SK-N-SH treated with all-trans-retinoic acid at 6 μM for 48 hours (cell line): ENCODE measurements around the gene RGS19.

Source experiments
- ATAC-seq: fragments of 200-7000 bp; cut with Tn5 transposase; 3 replicates; pipeline ENCODE4 v1.9.1; 2020; ENCODE audit warnings: mild to moderate bottlenecking, moderate library complexity
- ARNTL ChIP-seq: fragments of 450-650 bp; formaldehyde crosslinking; IDR thresholded peaks from 2 replicates; pipeline ENCODE4 v1.5.0; 2020; ENCODE audit warnings: low read depth, mild to moderate bottlenecking, moderate library complexity, borderline replicate concordance
- BACH2 ChIP-seq: fragments of 250-450 bp; sonication (Bioruptor Pico); IDR thresholded peaks from 2 replicates; pipeline ENCODE4 v1.9.0; 2021; ENCODE audit warnings: mild to moderate bottlenecking, borderline replicate concordance
- CSDC2 ChIP-seq: fragments of 250-450 bp; sonication (Bioruptor Pico); IDR thresholded peaks from 2 replicates; pipeline ENCODE4 v1.5.0; 2020; ENCODE audit warnings: mild to moderate bottlenecking, moderate library complexity
- ESRRG ChIP-seq: fragments of 250-450 bp; sonication (Bioruptor Pico); IDR thresholded peaks from 2 replicates; pipeline ENCODE4 v1.6.1; 2021; ENCODE audit warnings: mild to moderate bottlenecking
- GLIS3 ChIP-seq: fragments of 250-450 bp; sonication (Bioruptor Pico); IDR thresholded peaks from 2 replicates; pipeline ENCODE4 v1.5.0; 2020; ENCODE audit warnings: mild to moderate bottlenecking, moderate library complexity
- PPARA ChIP-seq: fragments of 250-450 bp; sonication (Bioruptor Pico); IDR thresholded peaks from 2 replicates; pipeline ENCODE4 v1.5.0; 2020; ENCODE audit warnings: mild to moderate bottlenecking, borderline replicate concordance
- RARB ChIP-seq: fragments of 250-450 bp; sonication (Bioruptor Pico); IDR thresholded peaks from 2 replicates; pipeline ENCODE4 v1.8.0; 2021; ENCODE audit warnings: mild to moderate bottlenecking, moderate library complexity
- SNAI2 ChIP-seq: fragments of 250-450 bp; sonication (Bioruptor Pico); IDR thresholded peaks from 2 replicates; pipeline ENCODE4 v1.5.0; 2020; ENCODE audit warnings: mild to moderate bottlenecking, moderate library complexity
- TOX ChIP-seq: fragments of 250-450 bp; sonication (Bioruptor Pico); IDR thresholded peaks from 2 replicates; pipeline ENCODE4 v1.8.0; 2021; ENCODE audit warnings: mild to moderate bottlenecking, moderate library complexity, borderline replicate concordance
- ZC3H10 ChIP-seq: fragments of 250-450 bp; sonication (Bioruptor Pico); IDR thresholded peaks from 2 replicates; pipeline ENCODE4 v1.5.1; 2021; ENCODE audit warnings: mild to moderate bottlenecking, moderate library complexity
- ZFP3 ChIP-seq: fragments of 250-450 bp; sonication (Bioruptor Pico); IDR thresholded peaks from 2 replicates; pipeline ENCODE4 v1.5.0; 2020; ENCODE audit warnings: mild to moderate bottlenecking, moderate library complexity
- ZFP30 ChIP-seq: fragments of 450-650 bp; formaldehyde crosslinking; IDR thresholded peaks from 2 replicates; pipeline ENCODE4 v1.5.0; 2022; ENCODE audit warnings: mild to moderate bottlenecking, moderate library complexity
- ZNF565 ChIP-seq: fragments of 450-650 bp; formaldehyde crosslinking; conservative IDR thresholded peaks from 2 replicates; pipeline ENCODE4 v1.5.0; 2020; ENCODE audit warnings: low read depth, mild to moderate bottlenecking, moderate library complexity
- TF ChIP-seq, protein P1 (sequence below): fragments of 250-450 bp; sonication (Bioruptor Pico); IDR thresholded peaks from 2 replicates; pipeline ENCODE4 v1.8.0; 2020; ENCODE audit warnings: mild to moderate bottlenecking, moderate library complexity, borderline replicate concordance
- TF ChIP-seq, protein P2 (sequence below): fragments of 250-450 bp; sonication (Bioruptor Pico); IDR thresholded peaks from 2 replicates; pipeline ENCODE4 v1.5.1; 2021; ENCODE audit warnings: mild to moderate bottlenecking, moderate library complexity
- TF ChIP-seq, protein P3 (sequence below): fragments of 250-450 bp; sonication (Bioruptor Pico); IDR thresholded peaks from 2 replicates; pipeline ENCODE4 v1.8.0; 2021; ENCODE audit warnings: low read depth, mild to moderate bottlenecking, moderate library complexity, borderline replicate concordance
- TF ChIP-seq, protein P4 (sequence below): fragments of 250-450 bp; sonication (Bioruptor Pico); IDR thresholded peaks from 2 replicates; pipeline ENCODE4 v1.5.0; 2020; ENCODE audit warnings: mild to moderate bottlenecking, moderate library complexity
- TF ChIP-seq, protein P5 (sequence below): fragments of 250-450 bp; sonication (Bioruptor Pico); IDR thresholded peaks from 2 replicates; pipeline ENCODE4 v1.5.1; 2020; ENCODE audit warnings: low read depth, mild to moderate bottlenecking, moderate library complexity

The RGS19 gene

DNA sequence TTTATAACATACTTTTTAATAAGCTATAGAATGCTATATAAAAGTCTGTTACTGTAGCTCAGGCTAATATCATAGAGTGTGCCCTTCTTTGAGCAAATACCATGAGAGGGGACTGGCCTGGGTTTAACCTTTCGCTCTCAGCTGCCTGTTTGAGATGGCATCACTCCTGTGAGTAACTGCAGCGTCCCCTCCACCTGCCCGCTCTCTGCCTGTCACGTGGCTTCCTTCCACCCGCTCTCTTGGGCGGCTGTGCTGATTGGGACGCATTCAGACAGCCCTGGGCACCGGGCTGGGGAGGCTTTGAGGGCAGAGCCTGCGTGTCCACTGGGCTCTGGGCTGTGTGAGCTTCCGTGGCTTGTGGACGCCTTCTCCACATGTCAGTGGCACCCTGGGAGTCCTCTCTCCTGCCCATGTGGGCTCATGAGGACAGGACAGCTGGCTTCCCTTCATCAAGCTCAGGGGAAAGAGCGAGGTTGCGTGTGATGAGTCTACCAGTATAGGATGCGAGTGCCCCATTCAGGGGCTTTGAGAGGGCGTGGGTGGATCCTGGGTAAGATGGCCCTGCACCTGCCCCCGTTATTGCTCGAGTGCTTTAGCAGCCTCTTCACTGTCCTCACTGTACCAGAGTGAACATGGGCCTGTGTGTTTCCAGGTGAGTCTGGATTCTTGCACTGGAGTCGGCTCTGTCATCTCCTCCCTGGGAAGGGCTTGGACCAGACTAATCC is 54.1 kb downstream of the RGS19 start:
- TF ChIP-seq, protein P1, sequence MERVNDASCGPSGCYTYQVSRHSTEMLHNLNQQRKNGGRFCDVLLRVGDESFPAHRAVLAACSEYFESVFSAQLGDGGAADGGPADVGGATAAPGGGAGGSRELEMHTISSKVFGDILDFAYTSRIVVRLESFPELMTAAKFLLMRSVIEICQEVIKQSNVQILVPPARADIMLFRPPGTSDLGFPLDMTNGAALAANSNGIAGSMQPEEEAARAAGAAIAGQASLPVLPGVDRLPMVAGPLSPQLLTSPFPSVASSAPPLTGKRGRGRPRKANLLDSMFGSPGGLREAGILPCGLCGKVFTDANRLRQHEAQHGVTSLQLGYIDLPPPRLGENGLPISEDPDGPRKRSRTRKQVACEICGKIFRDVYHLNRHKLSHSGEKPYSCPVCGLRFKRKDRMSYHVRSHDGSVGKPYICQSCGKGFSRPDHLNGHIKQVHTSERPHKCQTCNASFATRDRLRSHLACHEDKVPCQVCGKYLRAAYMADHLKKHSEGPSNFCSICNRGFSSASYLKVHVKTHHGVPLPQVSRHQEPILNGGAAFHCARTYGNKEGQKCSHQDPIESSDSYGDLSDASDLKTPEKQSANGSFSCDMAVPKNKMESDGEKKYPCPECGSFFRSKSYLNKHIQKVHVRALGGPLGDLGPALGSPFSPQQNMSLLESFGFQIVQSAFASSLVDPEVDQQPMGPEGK (CRISPR knock-in tag) = no peak
- no peak for TF ChIP-seq RARB (CRISPR knock-in tag)
- no peak for ATAC-seq

DNA sequence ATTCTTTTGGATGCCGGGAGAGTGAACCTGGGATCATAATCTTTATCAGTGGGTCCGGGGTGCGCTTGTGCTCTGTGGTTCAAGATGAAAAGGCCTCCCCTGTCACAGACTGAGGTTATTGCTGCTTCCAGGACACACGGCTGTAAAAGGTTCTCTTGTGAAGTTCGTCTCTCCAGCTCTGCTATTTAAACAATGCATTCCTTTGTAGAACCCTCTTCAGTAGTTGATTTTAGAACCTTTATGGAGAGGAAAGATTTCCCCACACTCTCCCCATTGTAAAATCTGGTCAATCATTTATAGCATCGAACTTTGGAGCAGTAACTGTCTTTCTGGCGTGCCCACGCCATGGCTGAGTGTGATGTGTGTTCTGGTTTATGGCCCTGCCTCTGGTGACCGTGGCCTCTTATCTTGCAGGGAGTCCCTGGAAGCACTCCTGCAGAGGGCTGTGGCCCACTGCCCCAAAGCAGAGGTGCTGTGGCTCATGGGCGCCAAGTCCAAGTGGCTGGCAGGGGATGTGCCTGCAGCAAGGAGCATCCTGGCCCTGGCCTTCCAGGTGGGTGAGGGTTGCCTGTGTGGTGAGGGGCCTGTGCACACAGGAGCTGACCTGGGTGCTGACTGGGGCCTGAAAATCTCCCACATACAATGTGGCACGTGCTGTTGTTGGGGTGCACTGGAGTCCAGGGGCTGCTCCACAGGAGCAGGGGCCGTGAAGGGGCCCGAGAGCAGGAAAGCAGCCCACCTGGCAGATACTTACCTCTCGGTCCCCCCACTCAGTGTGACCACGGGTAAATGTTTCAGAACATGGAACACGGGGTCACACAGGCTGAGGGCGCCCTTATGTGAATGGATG is 55.0 kb downstream of the RGS19 start:
- TF ChIP-seq, protein P2, sequence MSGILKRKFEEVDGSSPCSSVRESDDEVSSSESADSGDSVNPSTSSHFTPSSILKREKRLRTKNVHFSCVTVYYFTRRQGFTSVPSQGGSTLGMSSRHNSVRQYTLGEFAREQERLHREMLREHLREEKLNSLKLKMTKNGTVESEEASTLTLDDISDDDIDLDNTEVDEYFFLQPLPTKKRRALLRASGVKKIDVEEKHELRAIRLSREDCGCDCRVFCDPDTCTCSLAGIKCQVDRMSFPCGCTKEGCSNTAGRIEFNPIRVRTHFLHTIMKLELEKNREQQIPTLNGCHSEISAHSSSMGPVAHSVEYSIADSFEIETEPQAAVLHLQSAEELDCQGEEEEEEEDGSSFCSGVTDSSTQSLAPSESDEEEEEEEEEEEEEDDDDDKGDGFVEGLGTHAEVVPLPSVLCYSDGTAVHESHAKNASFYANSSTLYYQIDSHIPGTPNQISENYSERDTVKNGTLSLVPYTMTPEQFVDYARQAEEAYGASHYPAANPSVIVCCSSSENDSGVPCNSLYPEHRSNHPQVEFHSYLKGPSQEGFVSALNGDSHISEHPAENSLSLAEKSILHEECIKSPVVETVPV (CRISPR knock-in tag) = no peak
- TF ChIP-seq TOX (no peak), CSDC2 (no peak), PPARA (CRISPR knock-in tag) (no peak), ZNF565 (CRISPR knock-in tag) (no peak), ZC3H10 (CRISPR knock-in tag) (no peak), ARNTL (CRISPR knock-in tag) (no peak), RARB (CRISPR knock-in tag) (no peak), ZFP3 (CRISPR knock-in tag) (no peak), ZFP30 (CRISPR knock-in tag) (no peak), BACH2 (CRISPR knock-in tag) (no peak), GLIS3 (no peak), ESRRG (no peak)
- TF ChIP-seq, protein P3, sequence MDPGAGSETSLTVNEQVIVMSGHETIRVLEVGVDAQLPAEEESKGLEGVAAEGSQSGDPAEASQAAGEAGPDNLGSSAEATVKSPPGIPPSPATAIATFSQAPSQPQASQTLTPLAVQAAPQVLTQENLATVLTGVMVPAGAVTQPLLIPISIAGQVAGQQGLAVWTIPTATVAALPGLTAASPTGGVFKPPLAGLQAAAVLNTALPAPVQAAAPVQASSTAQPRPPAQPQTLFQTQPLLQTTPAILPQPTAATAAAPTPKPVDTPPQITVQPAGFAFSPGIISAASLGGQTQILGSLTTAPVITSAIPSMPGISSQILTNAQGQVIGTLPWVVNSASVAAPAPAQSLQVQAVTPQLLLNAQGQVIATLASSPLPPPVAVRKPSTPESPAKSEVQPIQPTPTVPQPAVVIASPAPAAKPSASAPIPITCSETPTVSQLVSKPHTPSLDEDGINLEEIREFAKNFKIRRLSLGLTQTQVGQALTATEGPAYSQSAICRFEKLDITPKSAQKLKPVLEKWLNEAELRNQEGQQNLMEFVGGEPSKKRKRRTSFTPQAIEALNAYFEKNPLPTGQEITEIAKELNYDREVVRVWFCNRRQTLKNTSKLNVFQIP (CRISPR knock-in tag) = no peak
- TF ChIP-seq, protein P4, sequence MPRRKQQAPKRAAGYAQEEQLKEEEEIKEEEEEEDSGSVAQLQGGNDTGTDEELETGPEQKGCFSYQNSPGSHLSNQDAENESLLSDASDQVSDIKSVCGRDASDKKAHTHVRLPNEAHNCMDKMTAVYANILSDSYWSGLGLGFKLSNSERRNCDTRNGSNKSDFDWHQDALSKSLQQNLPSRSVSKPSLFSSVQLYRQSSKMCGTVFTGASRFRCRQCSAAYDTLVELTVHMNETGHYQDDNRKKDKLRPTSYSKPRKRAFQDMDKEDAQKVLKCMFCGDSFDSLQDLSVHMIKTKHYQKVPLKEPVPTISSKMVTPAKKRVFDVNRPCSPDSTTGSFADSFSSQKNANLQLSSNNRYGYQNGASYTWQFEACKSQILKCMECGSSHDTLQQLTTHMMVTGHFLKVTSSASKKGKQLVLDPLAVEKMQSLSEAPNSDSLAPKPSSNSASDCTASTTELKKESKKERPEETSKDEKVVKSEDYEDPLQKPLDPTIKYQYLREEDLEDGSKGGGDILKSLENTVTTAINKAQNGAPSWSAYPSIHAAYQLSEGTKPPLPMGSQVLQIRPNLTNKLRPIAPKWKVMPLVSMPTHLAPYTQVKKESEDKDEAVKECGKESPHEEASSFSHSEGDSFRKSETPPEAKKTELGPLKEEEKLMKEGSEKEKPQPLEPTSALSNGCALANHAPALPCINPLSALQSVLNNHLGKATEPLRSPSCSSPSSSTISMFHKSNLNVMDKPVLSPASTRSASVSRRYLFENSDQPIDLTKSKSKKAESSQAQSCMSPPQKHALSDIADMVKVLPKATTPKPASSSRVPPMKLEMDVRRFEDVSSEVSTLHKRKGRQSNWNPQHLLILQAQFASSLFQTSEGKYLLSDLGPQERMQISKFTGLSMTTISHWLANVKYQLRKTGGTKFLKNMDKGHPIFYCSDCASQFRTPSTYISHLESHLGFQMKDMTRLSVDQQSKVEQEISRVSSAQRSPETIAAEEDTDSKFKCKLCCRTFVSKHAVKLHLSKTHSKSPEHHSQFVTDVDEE (CRISPR knock-in tag) = no peak
- TF ChIP-seq, protein P1 (CRISPR knock-in tag) = no peak
- no peak for ATAC-seq

DNA sequence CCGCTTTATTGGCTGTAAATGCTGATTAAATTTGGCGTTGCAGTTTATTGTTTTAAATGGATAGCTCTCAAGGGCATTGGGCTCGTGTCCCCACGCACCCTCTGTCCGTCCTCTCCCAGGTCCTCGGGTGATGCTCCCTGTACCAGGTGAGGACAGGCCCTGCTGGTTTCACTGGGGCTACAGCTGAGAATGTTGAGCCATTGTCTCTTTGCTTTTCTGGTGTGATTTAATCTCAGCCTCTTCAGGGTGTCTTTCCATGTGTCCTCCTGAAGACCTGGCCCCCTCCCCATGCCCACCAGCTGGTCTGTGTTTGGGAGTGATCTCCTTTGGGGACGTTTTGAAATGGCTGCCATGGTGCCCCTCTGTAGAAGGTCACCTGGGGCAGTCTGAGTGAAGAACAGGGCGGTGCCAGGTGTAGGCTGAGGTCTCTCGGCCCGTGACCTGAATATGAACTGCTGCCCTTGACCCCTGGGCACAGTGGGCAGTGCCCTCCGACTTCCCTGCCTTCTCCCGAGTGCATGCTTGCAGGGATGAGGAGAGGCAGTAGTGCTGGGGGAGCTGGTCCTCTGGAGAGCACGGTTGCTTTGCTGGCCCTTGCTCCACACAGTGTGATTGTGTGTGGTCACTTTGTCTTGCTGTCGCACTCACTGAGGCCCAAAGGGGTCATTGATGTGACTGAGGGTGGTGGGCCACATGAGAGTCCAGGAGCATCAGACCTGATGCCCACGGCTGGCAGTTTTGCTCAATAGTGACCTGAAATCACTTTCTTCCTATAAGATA is 55.8 kb downstream of the RGS19 start:
- no peak for ATAC-seq
- TF ChIP-seq, protein P5, sequence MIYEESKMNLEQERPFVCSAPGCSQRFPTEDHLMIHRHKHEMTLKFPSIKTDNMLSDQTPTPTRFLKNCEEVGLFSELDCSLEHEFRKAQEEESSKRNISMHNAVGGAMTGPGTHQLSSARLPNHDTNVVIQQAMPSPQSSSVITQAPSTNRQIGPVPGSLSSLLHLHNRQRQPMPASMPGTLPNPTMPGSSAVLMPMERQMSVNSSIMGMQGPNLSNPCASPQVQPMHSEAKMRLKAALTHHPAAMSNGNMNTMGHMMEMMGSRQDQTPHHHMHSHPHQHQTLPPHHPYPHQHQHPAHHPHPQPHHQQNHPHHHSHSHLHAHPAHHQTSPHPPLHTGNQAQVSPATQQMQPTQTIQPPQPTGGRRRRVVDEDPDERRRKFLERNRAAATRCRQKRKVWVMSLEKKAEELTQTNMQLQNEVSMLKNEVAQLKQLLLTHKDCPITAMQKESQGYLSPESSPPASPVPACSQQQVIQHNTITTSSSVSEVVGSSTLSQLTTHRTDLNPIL (CRISPR knock-in tag) = no peak
- TF ChIP-seq SNAI2 (CRISPR knock-in tag) = no peak
- TF ChIP-seq GLIS3 = no peak
- no peak for TF ChIP-seq BACH2 (CRISPR knock-in tag)
- no peak for TF ChIP-seq ZC3H10 (CRISPR knock-in tag)
- TF ChIP-seq ZFP30 (CRISPR knock-in tag) = no peak
- no peak for TF ChIP-seq CSDC2
- TF ChIP-seq TOX = no peak
- TF ChIP-seq, all 23 proteins: peak for 0
